MM.1S (cell line): Measurements from ENCODE around the gene CGN.

Experiments
- CTCF ChIP-seq: fragments of 300-600 bp; sonication (generic); IDR thresholded peaks from 2 replicates; pipeline ENCODE4 v1.5.1; 2016; ENCODE audit warnings: antibody characterized with exemption, low read length, mixed read lengths
- EZH2 ChIP-seq: fragments of 300-600 bp; sonication (generic); optimal IDR thresholded peaks from 2 replicates; pipeline ENCODE3; 2017; ENCODE audit warnings: low read depth, mild to moderate bottlenecking, antibody characterized with exemption, low read length, mixed read lengths
- EZH2phosphoT487 ChIP-seq: fragments of 300-600 bp; sonication (generic); IDR thresholded peaks from 2 replicates; pipeline ENCODE4 v1.6.1; 2018; ENCODE audit warnings: antibody characterized with exemption, low read length

- TF ChIP-seq EZH2 = no peak
- TF ChIP-seq CTCF = no peak
- TF ChIP-seq EZH2phosphoT487 = no peak
These were observed 73.1 kb downstream of the CGN start for GRCh38 chr1:151584278-151584677.
